Skeletal muscle cell (primary cell): ENCODE measurements around the gene KCTD16.

Source experiments
- DNase-seq: peaks from one replicate; pipeline ENCODE4 v3.0.0-alpha.2; 2010; ENCODE audit warnings: low read depth
- H3K4me3 ChIP-seq: 2 replicates; pipeline ENCODE4 v1.5.1; 2011; ENCODE audit warnings: low read depth, mild to moderate bottlenecking, control low read depth, low read length, moderate library complexity

The KCTD16 gene

DNA sequence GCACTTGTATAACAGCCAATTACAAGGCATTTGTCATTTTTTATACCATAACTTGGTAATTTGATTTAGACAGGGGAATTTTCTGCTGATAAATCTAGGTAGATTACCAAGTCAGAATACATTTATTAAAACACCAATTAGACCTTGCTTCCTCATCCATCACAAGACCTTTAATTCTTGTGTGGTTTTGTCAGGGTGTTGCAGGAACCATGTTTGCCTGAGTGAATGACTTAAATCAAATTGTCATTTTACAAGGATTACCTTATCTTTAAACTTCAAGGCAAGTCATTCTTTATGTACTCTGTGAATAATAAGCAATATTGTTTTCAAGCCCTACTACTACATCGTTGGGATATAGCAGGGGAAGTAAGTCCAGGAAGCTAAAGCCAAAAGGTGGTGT is 257.7 kb downstream of the KCTD16 start:
- no peak overlapping the region for H3K4me3 ChIP-seq
- DNase-seq, result no peak

GRCh38 chr5:144429405-144429804 is 258.7 kb downstream of the KCTD16 start:
- no peak overlapping the region for H3K4me3 ChIP-seq
- DNase-seq, result no peak

- H3K4me3 ChIP-seq, result no peak overlapping the region
- DNase-seq, result no peak
These were observed 259.2 kb downstream of the KCTD16 start for GRCh38 chr5:144429905-144430304.

- no peak overlapping the region for H3K4me3 ChIP-seq
- DNase-seq, result no peak
These were observed 262.6 kb downstream of the KCTD16 start for GRCh38 chr5:144433140-144433822.

DNA sequence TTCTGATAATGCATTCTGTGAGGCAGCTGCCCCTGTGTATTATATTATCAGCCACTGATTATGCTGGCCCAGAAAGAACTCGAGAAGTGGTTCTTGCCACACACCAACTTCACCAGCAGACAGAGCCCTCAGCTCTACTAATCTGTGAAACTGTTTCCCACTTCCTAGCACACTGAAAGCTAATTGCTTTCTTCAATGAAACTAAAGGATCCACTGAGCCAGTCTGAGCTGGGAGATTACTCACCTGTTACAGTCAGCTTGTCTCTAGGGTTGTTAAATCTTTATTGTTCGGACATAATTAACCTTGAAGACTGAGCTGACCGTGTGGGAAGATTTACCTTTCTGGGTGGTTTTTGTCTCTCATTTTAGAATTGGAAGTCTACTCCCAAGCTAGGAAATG is 263.2 kb downstream of the KCTD16 start:
- no peak overlapping the region for H3K4me3 ChIP-seq
- no peak for DNase-seq

GRCh38 chr5:144436007-144436406 is 265.3 kb downstream of the KCTD16 start:
- DNase-seq, result no peak
- no peak overlapping the region for H3K4me3 ChIP-seq

DNA sequence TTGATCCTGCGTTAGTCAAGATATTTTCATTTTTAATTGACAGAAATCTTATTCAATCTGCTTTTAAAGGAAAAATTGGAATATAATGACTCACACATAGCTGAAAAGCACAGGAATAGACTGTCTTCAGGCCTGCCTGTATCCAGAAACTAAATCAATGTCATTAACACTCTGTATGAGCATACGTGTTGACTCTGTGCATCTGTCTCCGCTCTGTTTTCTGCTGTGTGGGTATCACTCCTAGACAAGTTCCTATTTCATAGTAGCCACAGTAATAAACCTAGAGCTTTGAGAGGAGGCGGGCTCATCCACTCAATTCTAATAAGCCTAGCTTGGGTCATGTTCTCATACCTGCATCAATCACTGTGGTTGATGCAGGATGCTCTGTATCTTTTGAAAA is 267.6 kb downstream of the KCTD16 start:
- no peak overlapping the region for H3K4me3 ChIP-seq
- no peak for DNase-seq

GRCh38 chr5:144448457-144448856 is 277.8 kb downstream of the KCTD16 start:
- H3K4me3 ChIP-seq, result no peak overlapping the region
- DNase-seq, result no peak

GRCh38 chr5:144451187-144451973 is 280.7 kb downstream of the KCTD16 start:
- DNase-seq, result no peak
- H3K4me3 ChIP-seq, result no peak overlapping the region

- no peak overlapping the region for H3K4me3 ChIP-seq
- no peak for DNase-seq
These were observed 283.1 kb downstream of the KCTD16 start for GRCh38 chr5:144453753-144454152.

DNA sequence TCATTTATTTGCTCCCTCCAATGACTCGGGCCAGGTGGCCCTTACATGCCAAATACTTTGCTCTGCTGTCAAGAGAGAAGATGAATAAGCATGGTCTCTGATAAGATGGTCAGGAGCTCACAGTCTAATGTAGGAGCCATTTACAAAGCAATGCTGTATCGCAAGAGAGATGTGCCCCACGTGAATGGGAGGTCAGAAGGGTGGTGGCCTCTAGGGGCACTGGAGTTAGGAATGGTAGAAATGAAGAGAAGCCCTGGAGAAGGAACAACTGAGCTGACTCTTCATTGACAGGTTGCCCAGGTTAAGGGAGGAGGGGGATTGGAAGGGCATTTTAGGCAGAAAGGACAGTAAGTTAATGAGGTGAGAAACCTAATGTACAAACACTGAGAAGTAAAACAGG is 286.5 kb downstream of the KCTD16 start:
- H3K4me3 ChIP-seq, result no peak overlapping the region
- no peak for DNase-seq

DNA sequence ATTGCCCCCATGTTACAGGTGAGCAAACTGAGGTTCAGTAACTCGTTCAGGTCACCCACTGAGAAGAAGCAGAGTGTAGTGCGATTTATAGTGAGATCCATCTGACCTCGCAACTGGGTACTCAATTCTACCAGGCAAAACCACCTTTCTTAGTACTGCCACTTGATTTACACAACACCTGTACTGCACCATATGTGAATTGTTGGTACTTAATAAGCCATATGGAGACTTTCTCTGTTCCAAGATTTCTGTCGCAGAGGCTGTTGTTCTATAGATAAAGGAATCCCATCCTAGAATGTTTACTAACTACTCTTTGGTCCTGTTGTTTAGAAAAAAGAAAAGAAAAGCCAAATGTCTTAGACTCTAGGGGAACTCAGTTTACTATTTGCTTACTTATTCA is 287.5 kb downstream of the KCTD16 start:
- no peak for DNase-seq

GRCh38 chr5:144460600-144460999 is 289.9 kb downstream of the KCTD16 start:
- DNase-seq, result no peak
- H3K4me3 ChIP-seq, result no peak overlapping the region

More for the DNA sequence above, 287.5 kb downstream of the KCTD16 start:
- H3K4me3 ChIP-seq, result no peak overlapping the region

GRCh38 chr5:144462577-144462976 is 291.9 kb downstream of the KCTD16 start:
- no peak overlapping the region for H3K4me3 ChIP-seq
- no peak for DNase-seq

DNA sequence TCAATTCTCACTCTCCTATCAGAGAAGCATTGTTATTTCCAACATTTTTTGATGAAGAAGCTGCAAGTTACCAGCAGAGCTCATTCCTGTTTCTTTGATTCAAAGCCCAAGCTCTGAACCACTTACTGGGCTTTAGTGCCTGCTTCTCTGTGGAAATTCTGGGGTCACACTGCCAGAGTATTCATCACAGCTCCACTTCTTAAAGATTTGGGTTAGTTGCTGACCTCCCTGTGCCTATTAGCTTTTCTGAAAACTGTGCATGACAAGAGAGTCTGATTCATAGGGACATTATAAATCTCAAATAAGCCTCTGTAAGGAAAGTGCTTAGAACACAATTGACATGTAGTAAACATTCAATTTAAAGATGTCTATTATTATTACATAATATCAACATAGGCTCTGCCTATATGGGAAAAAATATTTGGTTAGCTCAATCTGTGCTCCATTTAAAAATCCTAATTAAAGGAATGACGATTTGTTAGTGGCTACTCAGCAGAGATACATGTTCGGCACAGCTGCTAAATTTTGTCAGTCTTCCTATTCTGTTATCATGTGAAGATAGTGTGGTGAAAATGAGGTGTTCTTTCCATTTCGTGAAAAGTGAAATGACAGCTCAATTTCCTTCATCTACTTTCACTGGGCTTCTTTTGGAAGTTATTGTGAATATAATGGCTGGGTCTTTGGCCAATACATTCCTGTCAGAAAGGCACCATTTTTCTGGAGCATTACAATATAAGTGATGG is 293.0 kb downstream of the KCTD16 start:
- DNase-seq, result no peak
- no peak overlapping the region for H3K4me3 ChIP-seq

DNA sequence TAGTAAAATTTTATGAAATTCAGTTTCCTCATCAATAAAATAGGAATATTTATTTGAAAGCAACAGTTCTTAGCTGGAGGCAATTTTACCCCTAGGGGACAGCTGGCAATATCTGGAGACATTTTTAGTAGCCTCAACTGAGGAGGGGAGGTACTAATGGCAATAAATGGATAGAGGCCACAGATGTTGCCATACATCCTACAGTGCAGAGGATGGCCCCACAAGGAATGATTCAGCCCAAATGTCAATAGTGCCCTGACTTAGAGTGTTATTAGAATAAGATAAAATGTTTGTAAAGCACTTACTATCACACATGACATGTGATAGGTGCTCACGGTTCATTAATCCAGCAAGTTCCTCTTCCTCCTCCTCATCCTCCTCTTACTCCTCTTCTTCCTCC is 293.6 kb downstream of the KCTD16 start:
- DNase-seq, result no peak
- no peak overlapping the region for H3K4me3 ChIP-seq

DNA sequence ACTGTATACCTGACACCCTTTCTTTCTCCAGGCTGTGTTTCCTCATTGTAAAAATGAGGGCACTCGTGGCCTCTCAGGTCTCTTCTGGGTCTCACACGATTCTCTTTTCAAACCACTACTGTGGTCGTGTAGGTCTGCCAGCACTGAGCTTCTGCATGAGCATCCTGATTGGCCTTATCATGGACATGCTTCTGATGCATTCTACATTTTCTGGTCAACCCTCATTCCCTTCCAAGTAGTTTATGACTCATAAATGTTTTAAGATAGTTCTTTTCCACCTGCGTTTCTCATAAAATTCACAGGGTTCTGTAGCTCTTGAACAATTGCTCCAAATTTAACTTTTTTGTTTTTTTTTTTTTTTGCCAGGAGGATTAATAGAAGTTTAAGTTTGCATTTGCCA is 294.8 kb downstream of the KCTD16 start:
- no peak overlapping the region for H3K4me3 ChIP-seq
- DNase-seq, result no peak

DNA sequence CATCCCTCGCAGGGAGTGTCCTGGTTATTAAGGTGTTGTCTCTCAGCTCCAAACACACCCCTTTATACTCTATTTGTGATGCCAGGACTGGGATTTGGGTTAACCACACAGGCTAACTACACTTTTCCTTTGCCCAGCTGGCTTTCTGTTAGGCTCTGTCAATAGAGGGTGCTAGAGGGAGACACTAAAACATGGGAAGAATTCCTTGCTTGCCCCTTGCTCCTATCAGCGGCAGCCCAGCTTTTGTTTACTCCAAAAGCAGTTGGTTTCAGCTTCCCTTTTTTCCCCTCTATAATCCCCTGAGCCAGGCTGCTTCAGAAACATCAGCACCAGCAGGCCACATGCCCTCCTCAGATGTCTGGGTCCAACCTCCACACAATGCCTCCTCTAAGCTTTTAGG is 297.1 kb downstream of the KCTD16 start:
- H3K4me3 ChIP-seq, result no peak overlapping the region
- DNase-seq, result peak; percentile 23

DNA sequence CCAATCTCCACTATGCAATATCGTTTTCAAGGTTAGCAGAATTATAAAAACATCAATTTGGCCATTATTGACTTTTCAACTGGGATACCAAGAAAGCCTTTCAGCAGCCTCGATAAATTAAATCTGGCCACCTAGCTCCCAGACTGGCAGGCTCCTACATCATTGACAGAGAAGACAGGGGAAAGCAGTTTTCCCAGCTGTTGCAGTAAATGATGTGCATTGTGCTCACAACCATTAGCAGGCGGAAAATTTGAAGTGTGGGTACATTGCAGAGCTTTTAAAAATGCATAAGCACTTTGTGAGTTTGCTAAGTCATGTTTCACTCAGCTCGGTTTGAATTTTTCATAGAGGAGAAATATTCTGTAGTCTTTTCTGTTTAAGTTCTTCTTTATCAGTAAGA is 297.9 kb downstream of the KCTD16 start:
- no peak overlapping the region for H3K4me3 ChIP-seq
- no peak for DNase-seq

- no peak overlapping the region for H3K4me3 ChIP-seq
- DNase-seq, result no peak
These were observed 298.4 kb downstream of the KCTD16 start for GRCh38 chr5:144469106-144469505.
